ENCODE results near the gene MKNK2. TPM values are rescaled to one million over a fixed set of nuclear protein-coding genes. Genes with fewer than 3 reads are reported as not detected.

The MKNK2 gene
- total and polyA plus RNA-seq, 2 of the 13 experiments (the other 11 are each of a cell fraction or from before 2014, with no cell fraction given) = 44.9 to 112 TPM

GRCh38 chr19:2049741-2050348 lies 1.2 kb downstream of the MKNK2 start (continued):
- TF ChIP-seq ZBTB25 (CRISPR knock-in tag; IDR thresholded peaks at IDR 0.05) = peak; percentile 37; the same call in 1 of the 2 replicates
- TF ChIP-seq TOPORS (CRISPR knock-in tag; IDR thresholded peaks at IDR 0.05) = no peak
- TF ChIP-seq ZHX2 (IDR thresholded peaks at IDR 0.05; ENCODE audit: low read depth) = no peak
- no peak for TF ChIP-seq ZHX2 (CRISPR knock-in tag; IDR thresholded peaks at IDR 0.05; ENCODE audit: borderline replicate concordance)
- TF ChIP-seq ZNF333 (CRISPR knock-in tag; IDR thresholded peaks at IDR 0.05; ENCODE audit: borderline replicate concordance) = 0 out of 2 replicates have a peak, but pooled peaks have one; percentile 37
- TF ChIP-seq ZSCAN25 (CRISPR knock-in tag; IDR thresholded peaks at IDR 0.05) = 0 out of 2 replicates have a peak, but pooled peaks have one; percentile 19
- peak; percentile 61; the same call in 1 of the 2 replicates for TF ChIP-seq SALL1 (CRISPR knock-in tag; IDR thresholded peaks at IDR 0.05)
- 0 out of 2 replicates have a peak, but pooled peaks have one; percentile 32 for TF ChIP-seq HMG20B (CRISPR knock-in tag; conservative IDR thresholded peaks at IDR 0.05)
- TF ChIP-seq RARA (CRISPR knock-in tag; IDR thresholded peaks at IDR 0.05) = peak; percentile 57
- TF ChIP-seq FOXP1 (IDR thresholded peaks at IDR 0.05) = 0 out of 2 replicates have a peak, but pooled peaks have one; percentile 21
- TF ChIP-seq FOXP1 (CRISPR knock-in tag; IDR thresholded peaks at IDR 0.05) = peak; percentile 19
- no peak for TF ChIP-seq ZNF605 (CRISPR knock-in tag; IDR thresholded peaks at IDR 0.05)
- peak; percentile 60; the same call in 1 of the 2 replicates for TF ChIP-seq HNRNPL (IDR thresholded peaks at IDR 0.05; ENCODE audit: low read depth, low read length)
- no peak for TF ChIP-seq ZNF598 (CRISPR knock-in tag; IDR thresholded peaks at IDR 0.05; ENCODE audit: borderline replicate concordance)
- no peak for TF ChIP-seq ZFP37 (CRISPR knock-in tag; IDR thresholded peaks at IDR 0.05; ENCODE audit: borderline replicate concordance)
- TF ChIP-seq KAT2B (IDR thresholded peaks at IDR 0.05; ENCODE audit: borderline replicate concordance, low read depth, low read length) = no peak
- TF ChIP-seq ARNT2 (CRISPR knock-in tag; IDR thresholded peaks at IDR 0.05; ENCODE audit: low read depth) = 0 out of 2 replicates have a peak, but pooled peaks have one; percentile 36
- TF ChIP-seq DNMT1 (CRISPR knock-in tag; IDR thresholded peaks at IDR 0.05) = no peak
- TF ChIP-seq CREB1 (IDR thresholded peaks at IDR 0.05) = 0 out of 2 replicates have a peak, but pooled peaks have one; percentile 31
- TF ChIP-seq CREB1 (CRISPR knock-in tag; IDR thresholded peaks at IDR 0.05) = no peak
- TF ChIP-seq ZSCAN20 (CRISPR knock-in tag; IDR thresholded peaks at IDR 0.05; ENCODE audit: borderline replicate concordance) = no peak
- no peak for TF ChIP-seq TAF1 (CRISPR knock-in tag; IDR thresholded peaks at IDR 0.05)
- TF ChIP-seq SP5 (CRISPR knock-in tag; IDR thresholded peaks at IDR 0.05; ENCODE audit: borderline replicate concordance, low read depth) = peak; percentile 77
- no peak for TF ChIP-seq SIN3A (IDR thresholded peaks at IDR 0.05; ENCODE audit: borderline replicate concordance, low read depth, low read length)
- TF ChIP-seq ZNF580 (CRISPR knock-in tag; IDR thresholded peaks at IDR 0.05; ENCODE audit: borderline replicate concordance, low read depth) = no peak
- TF ChIP-seq KDM3A (CRISPR knock-in tag; IDR thresholded peaks at IDR 0.05; ENCODE audit: low read depth) = no peak

Measured in HepG2 (cell line).